HL-60 (cell line): ENCODE data around the gene SIVA1.

ENCODE experiments used
- DNase-seq, 2 experiments: peaks; one replicate each; pipeline ENCODE4 v3.0.0-alpha.2; 2010 to 2020; ENCODE audit warnings: low read depth in 1 of 2, low spot score in 1 of 2
- H3K27ac ChIP-seq: fragments of 250-450 bp; sonication (Bioruptor Pico); replicated peaks from 2 replicates; pipeline ENCODE4 v1.5.1; 2020; ENCODE audit warnings: mild to moderate bottlenecking, moderate library complexity
- H3K27me3 ChIP-seq: fragments of 250-450 bp; sonication (Bioruptor Pico); 2 replicates; pipeline ENCODE4 v1.5.1; 2021; ENCODE audit warnings: mild to moderate bottlenecking, moderate library complexity; ENCODE audit not compliant: insufficient read depth, poor library complexity, severe bottlenecking
- H3K4me3 ChIP-seq: replicated peaks from 2 replicates; pipeline ENCODE4 v1.5.1; 2011; ENCODE audit warnings: mild to moderate bottlenecking, control low read depth, low read length; ENCODE audit not compliant: insufficient read depth
- GABPA ChIP-seq: IDR thresholded peaks from 2 replicates; pipeline ENCODE4 v1.6.1; 2012; ENCODE audit warnings: low read depth
- POLR2AphosphoS5 ChIP-seq: IDR thresholded peaks from 2 replicates; pipeline ENCODE4 v1.6.1; 2012; ENCODE audit warnings: low read depth
- SPI1 ChIP-seq: IDR thresholded peaks from 2 replicates; pipeline ENCODE4 v1.6.1; 2012; ENCODE audit warnings: low read depth, mild to moderate bottlenecking, borderline replicate concordance
- TF ChIP-seq, protein P1 (sequence below): IDR thresholded peaks from 2 replicates; pipeline ENCODE4 v1.6.1; 2012; ENCODE audit warnings: low read depth; ENCODE audit not compliant: insufficient replicate concordance
- TF ChIP-seq, protein P2 (sequence below): IDR thresholded peaks from one replicate; pipeline ENCODE4 v1.5.1; 2011; ENCODE audit warnings: low read length, control low read depth, inconsistent platforms; ENCODE audit not compliant: insufficient read depth

The SIVA1 gene

DNA sequence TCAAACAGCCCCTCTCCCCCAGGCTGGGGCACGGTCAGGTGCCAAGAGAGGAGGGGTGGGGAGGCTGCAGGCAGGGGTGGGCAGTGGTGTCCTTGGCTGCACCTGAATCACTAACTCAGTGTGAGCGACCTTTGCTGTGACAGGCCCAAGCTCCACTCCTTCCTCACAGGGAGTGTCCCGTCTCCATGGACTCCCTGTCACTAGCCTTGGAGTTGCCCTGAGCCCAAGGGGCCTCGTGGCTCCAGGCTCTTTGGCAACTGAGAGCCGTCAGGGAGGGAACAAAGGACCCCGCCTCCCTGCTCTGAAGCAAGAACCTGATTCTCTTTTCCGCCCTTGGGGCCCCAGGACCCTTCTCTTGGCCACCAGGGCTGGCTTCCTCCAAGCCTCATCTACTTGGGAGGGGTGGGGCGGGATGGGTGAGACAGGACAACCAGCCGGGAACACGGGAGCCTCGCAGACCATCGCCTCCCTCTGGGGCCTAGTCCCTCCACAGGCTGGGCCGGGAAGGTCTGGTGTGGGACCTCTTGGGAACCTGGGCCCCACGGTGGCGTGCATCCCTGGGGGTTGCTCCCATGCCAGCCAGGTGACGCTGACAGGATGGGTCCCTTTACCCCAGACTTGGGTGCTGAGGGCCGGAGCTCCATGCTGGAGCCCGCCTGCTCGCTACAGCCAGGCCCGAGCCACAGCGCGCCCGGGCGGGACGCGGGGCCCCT, 29.9 kb upstream of the SIVA1 start:
- peak; percentile 49 to 50 for DNase-seq
- no peak overlapping the region for H3K27ac ChIP-seq
- H3K4me3 ChIP-seq, result peak overlapping the region; percentile 81
- TF ChIP-seq, protein P1, sequence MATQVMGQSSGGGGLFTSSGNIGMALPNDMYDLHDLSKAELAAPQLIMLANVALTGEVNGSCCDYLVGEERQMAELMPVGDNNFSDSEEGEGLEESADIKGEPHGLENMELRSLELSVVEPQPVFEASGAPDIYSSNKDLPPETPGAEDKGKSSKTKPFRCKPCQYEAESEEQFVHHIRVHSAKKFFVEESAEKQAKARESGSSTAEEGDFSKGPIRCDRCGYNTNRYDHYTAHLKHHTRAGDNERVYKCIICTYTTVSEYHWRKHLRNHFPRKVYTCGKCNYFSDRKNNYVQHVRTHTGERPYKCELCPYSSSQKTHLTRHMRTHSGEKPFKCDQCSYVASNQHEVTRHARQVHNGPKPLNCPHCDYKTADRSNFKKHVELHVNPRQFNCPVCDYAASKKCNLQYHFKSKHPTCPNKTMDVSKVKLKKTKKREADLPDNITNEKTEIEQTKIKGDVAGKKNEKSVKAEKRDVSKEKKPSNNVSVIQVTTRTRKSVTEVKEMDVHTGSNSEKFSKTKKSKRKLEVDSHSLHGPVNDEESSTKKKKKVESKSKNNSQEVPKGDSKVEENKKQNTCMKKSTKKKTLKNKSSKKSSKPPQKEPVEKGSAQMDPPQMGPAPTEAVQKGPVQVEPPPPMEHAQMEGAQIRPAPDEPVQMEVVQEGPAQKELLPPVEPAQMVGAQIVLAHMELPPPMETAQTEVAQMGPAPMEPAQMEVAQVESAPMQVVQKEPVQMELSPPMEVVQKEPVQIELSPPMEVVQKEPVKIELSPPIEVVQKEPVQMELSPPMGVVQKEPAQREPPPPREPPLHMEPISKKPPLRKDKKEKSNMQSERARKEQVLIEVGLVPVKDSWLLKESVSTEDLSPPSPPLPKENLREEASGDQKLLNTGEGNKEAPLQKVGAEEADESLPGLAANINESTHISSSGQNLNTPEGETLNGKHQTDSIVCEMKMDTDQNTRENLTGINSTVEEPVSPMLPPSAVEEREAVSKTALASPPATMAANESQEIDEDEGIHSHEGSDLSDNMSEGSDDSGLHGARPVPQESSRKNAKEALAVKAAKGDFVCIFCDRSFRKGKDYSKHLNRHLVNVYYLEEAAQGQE, result no peak
- TF ChIP-seq GABPA (no peak), SPI1 (no peak), POLR2AphosphoS5 (no peak)
- TF ChIP-seq, protein P2, sequence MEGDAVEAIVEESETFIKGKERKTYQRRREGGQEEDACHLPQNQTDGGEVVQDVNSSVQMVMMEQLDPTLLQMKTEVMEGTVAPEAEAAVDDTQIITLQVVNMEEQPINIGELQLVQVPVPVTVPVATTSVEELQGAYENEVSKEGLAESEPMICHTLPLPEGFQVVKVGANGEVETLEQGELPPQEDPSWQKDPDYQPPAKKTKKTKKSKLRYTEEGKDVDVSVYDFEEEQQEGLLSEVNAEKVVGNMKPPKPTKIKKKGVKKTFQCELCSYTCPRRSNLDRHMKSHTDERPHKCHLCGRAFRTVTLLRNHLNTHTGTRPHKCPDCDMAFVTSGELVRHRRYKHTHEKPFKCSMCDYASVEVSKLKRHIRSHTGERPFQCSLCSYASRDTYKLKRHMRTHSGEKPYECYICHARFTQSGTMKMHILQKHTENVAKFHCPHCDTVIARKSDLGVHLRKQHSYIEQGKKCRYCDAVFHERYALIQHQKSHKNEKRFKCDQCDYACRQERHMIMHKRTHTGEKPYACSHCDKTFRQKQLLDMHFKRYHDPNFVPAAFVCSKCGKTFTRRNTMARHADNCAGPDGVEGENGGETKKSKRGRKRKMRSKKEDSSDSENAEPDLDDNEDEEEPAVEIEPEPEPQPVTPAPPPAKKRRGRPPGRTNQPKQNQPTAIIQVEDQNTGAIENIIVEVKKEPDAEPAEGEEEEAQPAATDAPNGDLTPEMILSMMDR, result no peak
- H3K27me3 ChIP-seq, result peaks cover 24% of the 10 kb centered on the region

DNA sequence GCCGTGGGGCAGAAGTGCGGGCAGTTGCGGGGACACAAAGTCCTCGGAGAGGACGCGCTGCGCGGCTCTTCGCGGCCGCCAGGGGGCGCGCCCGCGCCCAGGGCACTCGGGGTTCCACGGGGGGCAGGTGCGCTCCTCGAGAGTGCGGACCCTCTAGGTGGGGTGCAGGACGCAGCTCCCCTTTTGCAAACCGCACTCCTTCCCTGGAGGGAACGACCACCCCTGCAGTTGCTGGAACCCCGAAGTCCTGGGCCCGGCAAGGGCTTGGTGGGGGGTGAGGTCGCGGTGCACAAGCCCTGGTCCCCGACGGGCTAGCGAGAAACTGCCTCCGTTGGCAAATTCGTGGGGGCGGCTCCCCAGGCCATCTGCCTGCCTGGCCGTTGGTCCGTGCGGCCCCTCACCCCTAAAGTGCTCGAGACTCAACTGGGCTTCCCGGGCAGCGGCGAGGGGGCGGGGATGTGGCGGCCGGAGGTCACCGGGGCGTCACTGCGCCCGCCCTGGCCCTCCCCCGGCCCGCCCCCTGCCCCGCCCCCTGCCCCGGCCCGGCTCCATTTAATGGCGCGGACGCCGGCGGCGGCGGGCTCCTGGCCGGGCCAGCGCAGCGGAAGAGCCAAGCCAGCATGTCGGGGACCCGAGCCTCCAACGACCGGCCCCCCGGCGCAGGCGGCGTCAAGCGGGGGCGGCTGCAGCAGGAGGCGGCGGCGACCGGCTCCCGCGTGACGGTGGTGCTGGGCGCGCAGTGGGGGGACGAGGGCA, 29.1 kb upstream of the SIVA1 start, which contains the start of gene ADSS1:
TSS of gene ADSS1 (plus strand) at position 579 of the 756 bp plus-strand sequence. CDS start at position 621, 42 bp downstream.
- no peak for TF ChIP-seq POLR2AphosphoS5
- no peak for TF ChIP-seq GABPA
- TF ChIP-seq, protein P2, result peak; percentile 94
- no peak for TF ChIP-seq SPI1
- TF ChIP-seq, protein P1, result no peak
- Histone ChIP-seq H3K27ac (no peak within 1 kb of the TSS), H3K27me3 (peaks cover 28% of the 10 kb centered on the region), H3K4me3 (peak within 1 kb of the TSS; percentile 81)
- DNase-seq, result peak; percentile 28 to 40

DNA sequence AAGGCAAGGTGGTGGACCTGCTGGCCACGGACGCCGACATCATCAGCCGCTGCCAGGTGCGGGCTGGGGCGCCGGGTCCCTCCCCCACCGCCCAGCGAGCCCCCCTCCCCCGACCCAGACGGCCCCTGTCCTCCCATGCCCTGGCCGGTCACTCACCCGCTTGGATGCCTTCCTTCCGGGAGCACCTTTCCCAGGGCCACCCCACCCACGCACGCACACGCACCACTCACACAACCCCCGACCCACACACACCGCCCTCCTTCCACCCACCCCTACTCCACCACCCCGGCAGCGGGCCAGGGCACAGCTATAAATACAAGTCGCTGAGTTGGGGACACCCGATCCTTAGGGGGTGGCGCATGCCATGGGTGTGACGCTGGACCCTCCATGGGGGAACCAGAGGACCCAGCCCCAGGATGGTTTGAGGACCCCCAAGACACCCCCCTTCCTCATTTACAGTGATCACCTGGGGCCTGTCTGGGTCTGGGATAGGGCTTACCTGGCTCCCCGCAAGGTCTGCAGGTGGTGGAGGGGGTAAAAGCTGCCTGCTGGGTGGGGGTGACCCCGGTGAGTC, 28.5 kb upstream of the SIVA1 start:
- Histone ChIP-seq H3K4me3 (peak overlapping the region; percentile 81), H3K27ac (no peak overlapping the region), H3K27me3 (peaks cover 29% of the 10 kb centered on the region)
- no peak for DNase-seq
- no peak for TF ChIP-seq GABPA
- TF ChIP-seq POLR2AphosphoS5, result no peak
- TF ChIP-seq, protein P2, result no peak
- TF ChIP-seq SPI1, result no peak
